Fibroblast of gingiva (primary cell): Measurements from ENCODE around the gene PIGX.
"Not testable (repeated sequence)": the region's sequence is repeated elsewhere in the genome, so short reads cannot be mapped to it uniquely, and the experiment has no call there.

Experiments
- DNase-seq: peaks from one replicate; pipeline ENCODE4 v3.0.0-alpha.2; 2011; ENCODE audit warnings: low read depth

PIGX gene

DNA sequence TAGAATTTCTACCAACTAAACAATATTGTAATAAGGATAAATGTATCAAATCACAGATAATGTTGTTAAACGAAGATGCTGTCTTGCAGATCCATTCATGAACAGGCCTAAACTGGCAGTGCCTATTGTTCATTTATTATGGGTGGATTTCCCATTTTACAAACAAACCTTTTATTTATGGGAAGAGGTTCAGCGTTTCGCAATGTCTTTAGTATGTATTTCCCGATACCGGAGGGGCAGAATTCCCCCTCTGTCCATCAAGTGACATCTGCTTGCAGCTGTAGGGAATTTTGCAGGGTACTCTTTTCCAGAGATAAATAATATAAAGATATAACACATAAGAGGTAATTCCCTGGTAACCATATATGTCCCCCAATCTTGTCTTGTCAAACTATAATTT lies 5.8 kb upstream of the PIGX start:
- no peak for DNase-seq

DNA sequence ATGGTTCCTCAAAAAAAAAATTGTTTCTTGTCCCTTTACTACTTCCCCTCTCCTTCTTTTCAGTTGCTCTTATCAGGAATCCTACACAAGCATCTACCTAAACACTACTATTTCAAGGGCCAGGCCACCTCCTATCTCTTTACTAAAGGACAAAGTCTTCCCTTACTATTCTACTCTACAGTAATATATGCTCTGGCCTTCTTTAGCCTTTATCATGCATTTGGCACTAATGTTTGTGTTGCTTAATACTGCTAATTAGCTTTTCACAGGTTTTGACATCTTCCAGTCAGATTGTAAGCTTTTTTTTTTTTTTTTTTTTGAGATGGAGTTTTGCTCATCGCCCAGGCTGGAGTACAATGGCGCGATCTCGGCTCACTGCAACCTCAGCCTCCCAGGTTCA lies 5.4 kb upstream of the PIGX start:
- DNase-seq, result no peak

GRCh38 chr3:196707566-196707965 lies 4.6 kb upstream of the PIGX start:
- no peak for DNase-seq

GRCh38 chr3:196708467-196708866 lies 3.7 kb upstream of the PIGX start:
- no peak for DNase-seq

GRCh38 chr3:196712514-196713413 lies 587 bp downstream of the PIGX start:
- DNase-seq, result peak; percentile 62

DNA sequence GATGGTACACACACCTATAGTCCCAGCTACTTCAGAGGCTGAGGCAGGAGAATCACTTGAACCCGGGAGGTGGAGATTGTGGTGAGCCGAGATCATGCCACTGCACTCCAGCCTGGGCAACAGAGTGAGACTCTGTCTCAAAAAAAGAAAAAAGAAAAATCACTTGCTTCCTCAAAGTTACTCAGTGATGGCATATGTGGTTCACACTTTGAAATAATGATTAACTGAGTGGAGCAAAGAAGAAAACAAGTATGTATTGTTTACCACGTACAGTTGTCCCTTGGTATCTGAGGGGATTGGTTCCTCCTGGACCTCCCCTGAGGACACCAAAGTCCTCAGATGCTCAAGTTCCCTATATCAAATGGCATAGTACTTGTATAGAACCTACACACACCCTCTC lies 5.0 kb downstream of the PIGX start:
- not testable (repeated sequence) for DNase-seq

DNA sequence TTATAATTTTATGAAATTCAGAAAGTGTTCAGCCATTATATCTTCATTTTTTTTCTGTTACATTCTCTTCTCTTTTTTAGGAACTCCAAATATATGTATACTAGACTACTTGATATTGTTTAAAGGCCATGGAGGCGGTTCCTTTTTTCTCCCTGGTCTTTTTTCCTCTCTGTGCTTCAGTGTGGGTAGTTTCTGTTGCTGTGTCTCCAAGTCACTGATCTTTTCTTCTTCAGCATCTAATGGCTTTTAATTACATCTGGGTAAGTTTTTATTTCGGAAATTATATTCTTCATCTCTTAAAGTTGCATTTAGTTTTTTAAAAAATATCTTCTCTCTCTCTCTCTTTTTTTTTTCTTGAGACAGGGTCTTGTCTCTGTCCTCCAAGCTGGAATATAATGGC lies 8.9 kb downstream of the PIGX start:
- no peak for DNase-seq

GRCh38 chr3:196726788-196727675 lies 14.9 kb downstream of the PIGX start:
- DNase-seq, result peak; percentile 21

GRCh38 chr3:196735751-196736150 lies 23.6 kb downstream of the PIGX start:
- peak; percentile 54 for DNase-seq

DNA sequence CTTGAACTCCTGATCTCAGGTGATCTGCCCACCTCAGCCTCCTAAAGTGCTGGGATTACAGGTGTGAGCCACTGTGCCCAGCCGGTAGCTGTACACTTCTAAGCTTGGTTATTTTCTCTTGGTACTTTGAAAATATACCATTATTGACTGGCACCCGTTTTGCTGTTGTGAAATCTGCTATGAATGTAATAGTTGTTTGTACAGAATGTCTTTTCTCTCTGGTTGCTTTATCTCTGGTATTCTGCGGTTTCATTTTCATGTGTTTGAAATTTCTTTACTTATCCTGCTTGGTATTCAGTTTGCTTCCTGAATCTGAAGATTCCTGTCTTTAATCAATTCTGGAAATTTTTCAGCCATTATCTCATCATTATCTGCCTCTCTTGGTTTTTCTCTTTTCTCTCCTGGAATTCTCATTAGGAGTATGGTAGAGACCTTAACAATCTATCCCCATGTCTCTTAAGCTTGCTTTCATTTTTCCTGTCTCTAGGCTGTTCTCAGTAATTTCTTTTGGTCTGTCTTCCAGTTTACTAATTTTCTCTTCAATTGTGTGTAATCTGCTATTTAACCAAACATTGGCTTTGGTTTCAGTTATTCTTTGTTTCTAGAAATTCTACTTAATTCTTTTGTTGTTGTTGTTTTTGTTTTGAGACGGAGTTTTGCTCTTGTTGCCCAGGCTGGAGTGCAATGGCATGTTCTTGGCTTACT lies 24.6 kb downstream of the PIGX start:
- DNase-seq, result peak; percentile 26

GRCh38 chr3:196737655-196738054 lies 25.5 kb downstream of the PIGX start:
- DNase-seq, result no peak

DNA sequence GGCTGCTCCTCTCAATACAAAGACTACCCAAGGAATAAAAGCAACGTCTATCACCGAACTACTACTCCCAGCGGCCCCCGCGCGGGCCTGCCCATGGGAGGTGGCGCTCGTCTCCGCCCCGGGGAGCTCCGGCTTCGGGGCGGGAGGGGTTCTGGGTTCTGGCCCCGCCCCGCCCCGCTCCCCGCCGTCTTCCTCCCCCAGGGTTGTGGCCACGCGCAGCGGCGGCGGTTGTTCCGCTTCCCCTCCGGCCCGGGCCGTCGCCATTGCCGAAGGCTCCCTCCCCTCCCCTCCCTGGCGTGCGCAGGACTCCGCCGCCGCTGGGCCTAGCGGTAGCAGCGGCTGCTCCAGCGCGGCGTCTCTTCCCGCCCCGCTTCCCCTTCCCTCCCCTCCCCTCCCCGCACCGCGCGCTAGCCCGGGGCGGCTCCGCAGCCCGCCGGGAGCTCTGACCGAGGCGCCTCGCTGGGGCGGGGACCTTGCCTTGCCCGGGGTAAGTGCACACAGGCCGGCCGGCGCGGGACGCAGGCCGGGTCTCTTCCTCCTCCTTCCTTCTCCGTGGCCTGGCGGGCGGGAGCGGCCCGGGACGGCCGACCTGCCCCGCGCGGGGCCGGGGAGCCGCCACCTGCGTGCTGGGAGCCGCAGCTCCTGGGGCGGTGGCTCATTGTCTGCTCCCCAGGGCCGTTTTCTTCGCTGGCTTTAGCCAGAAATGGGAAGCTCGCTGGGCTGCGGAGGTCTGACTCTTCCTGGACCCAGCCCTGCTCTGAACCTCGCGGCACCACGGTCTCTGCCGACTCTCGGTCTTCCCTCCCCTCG lies 27.7 kb downstream of the PIGX start, which contains the start of gene PAK2:
Gene PAK2 (plus strand): TSS at position 187 of the 810 bp plus-strand sequence. CDS start 42,790 bp downstream, outside the sequence.
- DNase-seq, result peak; percentile 90

DNA sequence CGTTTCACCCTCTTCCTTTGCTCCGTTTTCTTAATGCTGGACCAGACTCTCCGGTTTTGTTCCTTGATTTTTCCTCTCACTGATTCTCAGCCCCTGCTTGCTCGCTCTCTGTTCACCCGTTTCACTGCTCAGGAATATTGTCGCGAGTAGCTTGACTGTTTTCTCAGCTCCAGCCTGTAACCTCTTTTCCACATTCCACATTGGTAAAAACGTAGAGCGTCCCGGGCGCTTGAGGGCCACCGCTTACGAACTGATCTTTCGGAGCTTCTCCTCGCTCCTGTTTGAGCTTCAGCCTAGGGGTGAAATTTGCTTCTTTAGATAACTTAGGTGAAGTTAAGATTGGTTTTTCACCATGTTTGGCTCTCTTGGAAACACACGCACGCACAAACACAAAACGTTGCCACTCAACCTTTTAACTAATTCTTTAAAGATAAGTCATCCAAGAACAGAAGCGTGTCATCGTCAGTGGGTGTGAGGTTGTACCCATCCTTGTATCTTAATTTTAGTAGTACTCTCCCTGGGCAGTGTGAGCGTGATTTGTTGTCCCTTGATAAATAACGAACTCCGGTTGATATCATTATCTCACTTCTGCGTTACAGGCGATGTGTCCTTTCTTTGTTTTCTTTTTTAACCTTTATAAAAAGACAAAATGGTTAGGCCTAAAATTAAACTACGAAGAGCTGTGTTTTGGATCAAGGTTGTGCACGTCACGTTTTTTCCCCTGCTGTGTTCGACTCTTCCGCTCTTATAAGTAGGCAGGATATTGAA lies 28.5 kb downstream of the PIGX start:
- DNase-seq, result peak; percentile 67

- DNase-seq, result no peak
Measured at GRCh38 chr3:196741249-196741889, 29.2 kb downstream of the PIGX start.

DNA sequence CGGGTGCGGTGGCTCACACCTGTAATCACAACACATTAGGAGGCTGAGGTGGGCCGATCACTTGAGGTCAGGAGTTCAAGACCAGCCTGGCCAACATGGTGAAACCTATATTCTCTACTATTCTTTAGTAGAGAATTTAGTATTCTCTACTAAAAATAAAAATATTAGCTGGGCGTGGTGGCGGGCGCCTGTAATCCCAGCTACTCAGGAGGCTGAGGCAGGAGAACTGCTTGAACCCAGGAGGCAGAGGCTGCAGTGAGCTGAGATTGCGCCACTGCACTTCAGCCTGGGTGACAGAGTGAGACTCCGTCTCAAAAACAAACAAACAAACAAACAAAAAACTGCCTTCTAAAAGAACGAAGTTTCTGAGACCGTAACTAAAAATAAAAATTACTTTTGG lies 31.4 kb downstream of the PIGX start:
- not testable (repeated sequence) for DNase-seq

DNA sequence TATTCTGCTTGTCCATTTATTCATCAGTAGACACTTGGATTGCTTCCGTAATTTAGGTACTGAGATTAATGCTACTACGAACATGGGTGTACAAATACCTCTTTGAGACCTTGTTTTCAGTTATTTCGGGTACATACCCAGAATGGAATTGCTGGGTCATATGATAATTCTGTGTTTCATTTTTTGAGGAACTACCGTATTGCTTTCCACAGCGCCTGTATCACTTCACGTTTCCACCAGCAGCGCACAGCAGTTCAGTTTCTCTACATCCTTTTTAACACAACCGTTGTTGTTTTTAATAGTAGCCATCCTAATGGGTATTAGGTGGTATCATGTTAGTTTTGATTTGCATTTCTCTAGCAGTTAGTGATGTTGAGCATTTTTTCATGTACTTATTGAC lies 36.9 kb downstream of the PIGX start:
- DNase-seq, result no peak

DNA sequence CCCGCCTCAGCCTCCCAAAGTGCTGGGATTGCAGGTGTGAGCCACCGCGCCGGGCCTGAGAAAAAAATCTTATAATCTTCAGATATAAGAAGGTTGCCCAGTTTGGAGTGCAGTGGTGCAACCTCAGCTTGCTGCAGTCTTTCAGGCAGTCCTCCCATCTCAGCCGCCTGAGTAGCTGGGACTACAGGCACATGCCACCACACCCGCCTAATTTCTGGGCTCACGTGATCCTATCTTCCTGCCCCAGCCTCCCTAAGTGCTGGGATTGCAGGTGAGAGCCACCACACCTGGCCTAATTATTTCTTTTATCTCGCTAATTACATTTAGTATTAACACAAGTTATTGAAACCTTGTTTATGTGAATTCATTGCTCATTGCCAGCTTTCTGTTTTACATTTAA lies 41.0 kb downstream of the PIGX start:
- no peak for DNase-seq

DNA sequence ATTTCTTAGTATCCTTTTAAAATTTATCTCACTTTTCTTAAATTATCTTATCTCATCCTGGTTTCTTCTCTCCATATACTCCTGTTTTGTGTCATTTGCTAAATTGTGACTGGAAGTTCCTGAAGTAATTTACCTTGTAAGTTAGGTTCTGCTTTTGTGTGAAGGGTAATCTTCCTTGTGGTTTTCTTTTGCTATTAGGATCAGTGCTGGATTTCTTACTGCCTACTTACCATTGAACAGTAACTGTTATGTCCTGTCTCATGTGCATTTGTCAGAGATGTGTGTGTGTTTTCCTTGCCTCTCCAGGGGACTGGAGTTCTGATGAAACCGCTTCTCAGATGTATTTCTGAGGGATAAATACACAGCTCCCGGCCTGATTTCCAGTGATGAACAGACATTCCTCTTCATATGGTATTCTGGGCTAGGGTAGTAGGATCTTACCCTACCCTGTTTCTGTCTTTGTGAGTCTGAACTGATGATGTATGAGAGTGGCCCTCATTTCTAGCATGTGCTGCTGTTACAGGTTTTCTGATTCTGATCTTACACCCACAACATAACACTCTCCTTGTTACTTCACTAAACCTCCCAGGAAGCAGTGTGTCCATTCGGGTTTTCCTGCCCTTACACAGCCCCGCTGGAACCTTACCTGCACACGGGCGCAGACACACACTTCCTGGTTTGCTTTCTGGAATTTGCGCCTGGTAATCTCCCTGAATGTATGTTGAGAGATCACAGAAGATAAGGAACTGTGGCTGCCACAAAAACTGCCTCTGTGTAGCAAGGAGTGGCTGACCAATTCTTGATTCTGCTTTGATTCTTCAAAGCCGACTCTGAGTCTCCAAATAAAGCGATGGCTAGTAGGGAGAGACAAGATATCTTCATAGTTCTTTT lies 42.2 kb downstream of the PIGX start:
- peak; percentile 45 for DNase-seq

DNA sequence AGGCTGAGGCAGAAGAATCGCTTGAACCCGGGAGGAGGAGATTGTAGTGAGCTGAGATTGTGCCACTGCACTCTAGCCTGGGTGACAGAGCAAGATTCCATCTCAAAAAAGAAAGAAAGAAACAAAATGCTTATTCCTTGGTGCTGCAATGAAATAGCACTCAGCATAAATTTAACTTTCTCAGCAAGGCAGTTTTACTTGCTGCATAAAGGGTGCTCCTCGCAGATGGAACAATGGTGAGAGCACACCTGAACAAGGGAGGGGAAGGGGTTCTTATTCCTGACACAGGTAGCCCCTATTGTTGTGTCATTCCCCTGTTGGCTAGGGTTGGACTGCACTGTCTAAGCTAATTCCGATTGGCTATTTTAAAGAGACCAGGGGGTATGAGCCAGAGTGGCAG lies 44.6 kb downstream of the PIGX start:
- DNase-seq, result no peak
